Pancreas (tissue), 10 donors: ENCODE measurements around the gene SEMA4D. TPM values are rescaled to one million over a fixed set of nuclear protein-coding genes. Genes with fewer than 3 reads are reported as not detected.

Experiments
- ATAC-seq, 4 donors: fragments of 200-7000 bp; cut with Tn5 transposase; one replicate each; pipeline versions ENCODE4 v1.8.0 to v1.9.1; 2020; ENCODE audit warnings: mild to moderate bottlenecking in 4 of 4, moderate library complexity in 4 of 4
- DNase-seq, 6 donors: peaks; one replicate each; pipeline ENCODE4 v3.0.0-alpha.2; 2020
- FAIRE-seq: peaks from 2 replicates; lab custom pipeline; 2012; peaks lifted over from hg19 to GRCh38; lab: Jason Lieb, UNC
- H3K27ac ChIP-seq, 4 donors: fragments of 200-600 bp; sonication (generic); 1 replicate in 3 of 4; 2 replicates in 1 of 4; pipeline versions ENCODE4 v1.5.0 to v1.8.0; 2020
- H3K27me3 ChIP-seq, 4 donors: fragments of 200-600 bp; one replicate each; pipeline ENCODE4 v1.8.0; 2021
- H3K36me3 ChIP-seq, 3 donors: fragments of 200-600 bp; sonication (generic) in 1 of 3; one replicate each; pipeline versions ENCODE4 v1.5.0 to v1.8.0; 2020 to 2021
- H3K4me1 ChIP-seq, 3 donors: fragments of 200-600 bp; one replicate each; pipeline ENCODE4 v1.8.0; 2021
- H3K4me3 ChIP-seq, 4 donors: fragments of 200-600 bp; sonication (generic) in 2 of 4; one replicate each; pipeline versions ENCODE4 v1.5.0 to v1.8.0; 2020 to 2021
- H3K9me3 ChIP-seq, 4 donors: fragments of 200-600 bp; one replicate each; pipeline ENCODE4 v1.8.0; 2021
- CTCF ChIP-seq, 4 donors: fragments of 200-600 bp; sonication (generic) in 3 of 4; IDR thresholded peaks; one replicate each; pipeline versions ENCODE4 v1.5.0 to v1.8.0; 2021; ENCODE audit warnings: antibody characterized with exemption in 4 of 4
- WGBS, 2 donors: extraction: QIAGEN DNeasy Blood & Tissue Kit; methylation state at CpG; one replicate each; pipeline ENCODE4 v1.1.7; 2013; 5-methylcytosine and 5-hydroxymethylcytosine counted together
- intact Hi-C, 3 donors: fragments of 100-400 bp; cut with DNase I; formaldehyde crosslinking; loops; one replicate each; pipeline versions ENCODE4 v1.11.1 to v1.14.2; 2022
- polyA plus RNA-seq, 2 donors: library from polyadenylated mRNA; stranded (reverse); fragments of 200-250 nt; gene quantifications; one replicate each; pipeline ENCODE4 v1.2.3, GENCODE V29; 2013
- total RNA-seq, 6 donors: library from RNA; stranded (reverse); fragmentation: NEBNext Ultra II Directional in 4 of 6; extraction: Animal tissue kit (Norgen Biotek cat#: 25700) in 4 of 6; gene quantifications; one replicate each; pipeline versions ENCODE4 v1.2.1 to v1.2.4, GENCODE V29; 2021 to 2023
- donor health status: healthy with polysubstance abuse.
- donor health status: DM: no; HTN: no; CAD: no; lungs with moderate emphysema.
- donor health status: DM: no; HTN: no; CAD: no.
- donor health status: control.
- donor health status: control.
- donor health status: Bipolar disorder and iron deficiency.
- donor health status: DM: yes; HTN: yes; CAD: no.
- donor health status: DM: no; HTN: no; CAD: no.
- donor health status: DM: no; HTN: no; CAD: no.
- donor health status: DM: yes; HTN: yes; CAD: no.

The SEMA4D gene
- total and polyA plus RNA-seq, 8 donors = 7.1 to 29.7 (median 12.9) TPM

- H3K4me3 ChIP-seq = no peak overlapping the region
- no peaks in the 10 kb centered on the region for H3K36me3 ChIP-seq
- intact Hi-C loops = no loop called here
- H3K4me1 ChIP-seq = peaks cover 0 to under 1% (median 0%) of the 10 kb centered on the region in 3 donors
- FAIRE-seq (no peak), ATAC-seq (no peak), DNase-seq (no peak)
- no peaks in the 10 kb centered on the region for H3K27me3 ChIP-seq
- no peaks in the 10 kb centered on the region for H3K9me3 ChIP-seq
- 78 to 88% methylated on average over 6 of the region's 6 CpGs for WGBS, 2 donors
- no peak overlapping the region for H3K27ac ChIP-seq
- TF ChIP-seq CTCF (IDR thresholded peaks at IDR 0.05) = no peak
These were observed 17.0 kb upstream of the SEMA4D start for GRCh38 chr9:89514956-89515355.

- H3K9me3 ChIP-seq = no peaks in the 10 kb centered on the region
- ATAC-seq (no peak), DNase-seq (no peak), FAIRE-seq (no peak)
- whole genome bisulfite sequencing, 2 donors = 71 to 73% methylated on average over 5 of the region's 5 CpGs
- H3K27me3 ChIP-seq = no peaks in the 10 kb centered on the region
- no peaks in the 10 kb centered on the region for H3K36me3 ChIP-seq
- intact Hi-C loops = no loop called here
- H3K4me1 ChIP-seq = no peaks in the 10 kb centered on the region
- no peak for TF ChIP-seq CTCF (IDR thresholded peaks at IDR 0.05)
- no peak overlapping the region for H3K4me3 ChIP-seq
- no peak overlapping the region for H3K27ac ChIP-seq
These were observed 16.4 kb upstream of the SEMA4D start for GRCh38 chr9:89514337-89514736.

DNA sequence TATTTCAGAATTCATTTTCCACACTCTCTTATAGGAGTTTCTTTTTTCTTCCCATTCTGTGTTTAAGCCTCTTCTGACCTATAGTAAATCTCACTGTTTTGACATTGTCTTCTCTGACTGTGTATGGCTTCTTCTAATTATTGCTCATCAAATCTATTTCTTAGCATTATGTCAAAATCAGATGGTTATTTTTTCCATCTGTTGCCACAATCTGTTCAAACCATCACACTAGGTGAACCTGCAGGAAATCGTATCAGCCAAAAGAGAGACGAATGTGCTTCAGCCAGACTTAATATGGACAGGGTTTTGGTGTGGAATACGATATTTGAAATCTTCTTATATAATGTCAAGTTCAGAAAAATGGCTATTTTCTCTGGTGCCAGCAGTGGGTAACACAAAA lies 15.9 kb upstream of the SEMA4D start:
- FAIRE-seq (no peak), ATAC-seq (no peak), DNase-seq (no peak)
- intact Hi-C loops = no loop called here
- Histone ChIP-seq H3K36me3 (no peaks in the 10 kb centered on the region), H3K9me3 (no peaks in the 10 kb centered on the region), H3K27ac (no peak overlapping the region), H3K4me1 (no peaks in the 10 kb centered on the region), H3K4me3 (no peak overlapping the region), H3K27me3 (no peaks in the 10 kb centered on the region)
- TF ChIP-seq CTCF (IDR thresholded peaks at IDR 0.05) = no peak
- WGBS, 2 donors = 78 to 83% methylated on average over 3 of the region's 3 CpGs

DNA sequence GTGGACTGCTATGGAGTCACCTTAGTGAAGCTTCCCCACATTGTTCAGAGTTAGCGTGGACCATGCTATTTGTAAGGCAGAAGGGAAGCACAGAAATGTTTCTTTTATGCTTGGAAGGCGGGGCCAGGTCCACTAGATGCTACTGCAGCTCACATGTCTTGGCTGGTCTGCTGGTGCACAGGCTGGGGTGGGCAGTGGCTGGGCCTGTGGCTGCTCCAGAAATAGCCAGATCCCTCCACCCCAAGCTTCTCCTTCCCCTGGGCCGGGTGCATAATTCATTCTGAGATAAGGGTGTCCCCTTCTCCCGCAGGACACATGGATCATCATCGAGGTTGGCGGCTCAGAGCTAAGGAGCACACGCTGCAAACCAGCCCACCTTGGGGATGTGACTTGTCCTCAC lies 14.5 kb upstream of the SEMA4D start:
- intact Hi-C loops = no loop called here
- no peaks in the 10 kb centered on the region for H3K36me3 ChIP-seq
- no peaks in the 10 kb centered on the region for H3K4me1 ChIP-seq
- FAIRE-seq = no peak
- TF ChIP-seq CTCF (IDR thresholded peaks at IDR 0.05) = no peak
- H3K4me3 ChIP-seq = no peak overlapping the region
- no peak for ATAC-seq
- no peaks in the 10 kb centered on the region for H3K9me3 ChIP-seq
- no peaks in the 10 kb centered on the region for H3K27me3 ChIP-seq
- 89 to 90% methylated on average over 7 of the region's 7 CpGs for WGBS, 2 donors
- DNase-seq = no peak
- H3K27ac ChIP-seq = no peak overlapping the region

GRCh38 chr9:89508951-89509615 lies 11.2 kb upstream of the SEMA4D start:
- Histone ChIP-seq H3K4me3 (no peak overlapping the region), H3K36me3 (no peaks in the 10 kb centered on the region), H3K27ac (no peak overlapping the region), H3K27me3 (no peaks in the 10 kb centered on the region), H3K4me1 (peaks cover 0 to 7% (median 3%) of the 10 kb centered on the region in 3 donors), H3K9me3 (no peaks in the 10 kb centered on the region)
- FAIRE-seq = no peak
- no peak for DNase-seq
- TF ChIP-seq CTCF (IDR thresholded peaks at IDR 0.05) = no peak
- intact Hi-C loops = no loop called here
- no peak for ATAC-seq
- 78 to 84% methylated on average over 7 of the region's 7 CpGs for WGBS, 2 donors
